Measurements from ENCODE around the gene FAM9C. TPM values are rescaled to one million over a fixed set of nuclear protein-coding genes. Genes with fewer than 3 reads are reported as not detected.

Gene FAM9C
- total RNA-seq, 1 experiment from 2014 or later = not detected

GRCh38 chrX:12988797-12989196 lies 55.6 kb downstream of the FAM9C start:
- ChIA-PET RAD21 (ENCODE audit: low non-redundant PET in 1 of 2, low total read pairs in 2 of 2, uncharacterized antibody in 2 of 2, unreplicated experiment in 2 of 2) (no interaction called here), POLR2A (no interaction called here), CTCF (no interaction called here)
- Histone ChIP-seq H3K79me2 (ENCODE audit: insufficient read depth, low read length) (no peaks in the 10 kb centered on the region), H3K27ac (ENCODE audit: low read depth, low read length) (peak overlapping the region; percentile 19; the same call in 1 of the 2 replicates), H3K4me2 (ENCODE audit: low read length) (peak overlapping the region; percentile 62), H3K27me3 (ENCODE audit: insufficient read depth, low read length) (no peaks in the 10 kb centered on the region), H3K9ac (ENCODE audit: low read length) (no peak overlapping the region), H3K9me2 (ENCODE audit: insufficient read depth) (no peaks in the 10 kb centered on the region), H3K4me3 (replicated peaks in 1 of 2; ENCODE audit: low read depth in 1 of 2, low read length in 2 of 2) (peak overlapping the region in 1 of 2 experiments; percentile 32; a peak in 1 of 4 replicates), H3K4me1 (ENCODE audit: control insufficient read depth in 1 of 2, insufficient read depth in 2 of 2, low read length in 2 of 2) (peaks cover 20 to 26% of the 10 kb centered on the region in 2 experiments), H3K36me3 (ENCODE audit: control insufficient read depth in 1 of 2, insufficient read depth in 2 of 2, low read length in 2 of 2) (no peaks in the 10 kb centered on the region), H2AFZ (ENCODE audit: low read depth, low read length, poor library complexity, severe bottlenecking) (peak overlapping the region; percentile 74), H4K20me1 (ENCODE audit: insufficient read depth) (no peaks in the 10 kb centered on the region), H3K9me3 (ENCODE audit: control insufficient read depth in 1 of 2, insufficient read depth in 1 of 2, low read depth in 1 of 2, low read length in 2 of 2) (no peaks in the 10 kb centered on the region)
- BruUV-seq (replicated peaks) = no TSS peak
- intact Hi-C loops (cut with micrococcal nuclease) = loop anchor here (10.0 kb wide), 1 partner anchor 116 kb away; no protein-coding TSS in a partner anchor
- TF ChIP-seq FOSL1 (IDR thresholded peaks at IDR 0.05; ENCODE audit: low read depth) = peak; percentile 66
- no peak for TF ChIP-seq EZH2phosphoT487 (IDR thresholded peaks at IDR 0.05; ENCODE audit: borderline replicate concordance)
- TF ChIP-seq SP1 (IDR thresholded peaks at IDR 0.05; ENCODE audit: low read depth) = peak; percentile 36; the same call in 1 of the 2 replicates
- TF ChIP-seq SRF (IDR thresholded peaks at IDR 0.05; ENCODE audit: low read depth) = no peak
- peak; percentile 72 for TF ChIP-seq JUND (IDR thresholded peaks at IDR 0.05)
- TF ChIP-seq CBX3 (IDR thresholded peaks at IDR 0.05; ENCODE audit: low read depth) = peak; percentile 59; the same call in 1 of the 2 replicates
- TF ChIP-seq REST (IDR thresholded peaks at IDR 0.05; ENCODE audit: low read depth) = no peak
- no peak for TF ChIP-seq EGR1 (IDR thresholded peaks at IDR 0.05; ENCODE audit: low read depth)
- TF ChIP-seq MAX (IDR thresholded peaks at IDR 0.05) = no peak
- no peak for TF ChIP-seq RAD21 (IDR thresholded peaks at IDR 0.05; ENCODE audit: low read depth)
- TF ChIP-seq EZH2 (IDR thresholded peaks at IDR 0.05) = no peak
- no peak for TF ChIP-seq ZNF274 (IDR thresholded peaks at IDR 0.05; ENCODE audit: low read depth, low read length)
- DNase-seq (ENCODE audit: low read depth, low spot score) (peak; percentile 60), ATAC-seq (peak; percentile 72)
